Gastrocnemius medialis (tissue), 4 donors: ENCODE data around the gene PAPSS1. TPM values are rescaled to one million over a fixed set of nuclear protein-coding genes. Genes with fewer than 3 reads are reported as not detected.

Source experiments
- ATAC-seq, 2 donors: fragments of 150-250 bp; one replicate each; pipeline ENCODE4 v1.9.1; 2016
- DNase-seq, 2 donors: peaks; one replicate each; pipeline ENCODE4 v3.0.0-alpha.2; 2019
- H3K27ac ChIP-seq, 4 donors: fragments of 200-600 bp; sonication (generic); 1 replicate in 1 of 4; 2 replicates in 3 of 4; pipeline ENCODE4 v1.5.1; 2016 to 2018; ENCODE audit warnings: mild to moderate bottlenecking in 2 of 4, moderate library complexity in 1 of 4
- H3K27me3 ChIP-seq, 3 donors: fragments of 200-600 bp; sonication (generic) in 2 of 3; 1 replicate in 1 of 3; 2 replicates in 2 of 3; pipeline versions ENCODE4 v1.5.1 to v1.6.0; 2016 to 2019; ENCODE audit warnings: mild to moderate bottlenecking in 1 of 3, moderate library complexity in 1 of 3
- H3K36me3 ChIP-seq, 2 donors: fragments of 200-600 bp; sonication (generic) in 1 of 2; one replicate each; pipeline ENCODE4 v1.5.1; 2017 to 2018
- H3K4me1 ChIP-seq, 2 donors: fragments of 200-600 bp; sonication (generic) in 1 of 2; one replicate each; pipeline ENCODE4 v1.5.1; 2016 to 2017; ENCODE audit warnings: mild to moderate bottlenecking in 2 of 2
- H3K4me3 ChIP-seq, 4 donors: fragments of 200-600 bp; sonication (generic) in 3 of 4; 1 replicate in 1 of 4; 2 replicates in 3 of 4; pipeline ENCODE4 v1.5.1; 2016 to 2019; ENCODE audit warnings: mild to moderate bottlenecking in 2 of 4
- H3K9me3 ChIP-seq, 3 donors: fragments of 200-600 bp; sonication (generic) in 2 of 3; 1 replicate in 1 of 3; 2 replicates in 2 of 3; pipeline ENCODE4 v1.5.1; 2016 to 2019
- POLR2A ChIP-seq, 2 donors: fragments of 450-650 bp; IDR thresholded peaks; one replicate each; pipeline ENCODE4 v1.6.1; 2017; ENCODE audit warnings: antibody characterized with exemption in 2 of 2, mild to moderate bottlenecking in 2 of 2, moderate library complexity in 2 of 2
- in situ Hi-C, 4 donors: fragments of 200-750 bp; cut with MboI; loops; one replicate each; pipeline versions ENCODE4 v1.15.0 to v1.8.0; 2017; ENCODE audit warnings: low sequenced_read_pairs in 4 of 4
- intact Hi-C: fragments of 100-400 bp; cut with DNase I; formaldehyde crosslinking; loops from one replicate; pipeline ENCODE4 v1.15.1; 2023; ENCODE audit warnings: low total_unique reads
- total RNA-seq, 4 donors: library from RNA; depleted of rRNA; stranded (reverse); fragments of >200 nt; gene quantifications; one replicate each; pipeline versions ENCODE4 v1.1.0 to v1.2.3, GENCODE V29; 2016
- TF ChIP-seq, protein P1 (sequence below), 5 experiments: fragments of 450-650 bp in 3 of 5; fragments of 200-600 bp in 2 of 5; sonication (generic) in 2 of 5; IDR thresholded peaks in 4 of 5; conservative IDR thresholded peaks in 1 of 5; 1 replicate in 4 of 5; 2 replicates in 1 of 5; pipeline ENCODE4 v1.5.1; 2016 to 2019; ENCODE audit warnings: antibody characterized with exemption in 5 of 5, mild to moderate bottlenecking in 3 of 5, moderate library complexity in 3 of 5

Gene PAPSS1
- total RNA-seq, 4 donors from 2014 or later: 3.7 to 7.0 (median 5.9) TPM

DNA sequence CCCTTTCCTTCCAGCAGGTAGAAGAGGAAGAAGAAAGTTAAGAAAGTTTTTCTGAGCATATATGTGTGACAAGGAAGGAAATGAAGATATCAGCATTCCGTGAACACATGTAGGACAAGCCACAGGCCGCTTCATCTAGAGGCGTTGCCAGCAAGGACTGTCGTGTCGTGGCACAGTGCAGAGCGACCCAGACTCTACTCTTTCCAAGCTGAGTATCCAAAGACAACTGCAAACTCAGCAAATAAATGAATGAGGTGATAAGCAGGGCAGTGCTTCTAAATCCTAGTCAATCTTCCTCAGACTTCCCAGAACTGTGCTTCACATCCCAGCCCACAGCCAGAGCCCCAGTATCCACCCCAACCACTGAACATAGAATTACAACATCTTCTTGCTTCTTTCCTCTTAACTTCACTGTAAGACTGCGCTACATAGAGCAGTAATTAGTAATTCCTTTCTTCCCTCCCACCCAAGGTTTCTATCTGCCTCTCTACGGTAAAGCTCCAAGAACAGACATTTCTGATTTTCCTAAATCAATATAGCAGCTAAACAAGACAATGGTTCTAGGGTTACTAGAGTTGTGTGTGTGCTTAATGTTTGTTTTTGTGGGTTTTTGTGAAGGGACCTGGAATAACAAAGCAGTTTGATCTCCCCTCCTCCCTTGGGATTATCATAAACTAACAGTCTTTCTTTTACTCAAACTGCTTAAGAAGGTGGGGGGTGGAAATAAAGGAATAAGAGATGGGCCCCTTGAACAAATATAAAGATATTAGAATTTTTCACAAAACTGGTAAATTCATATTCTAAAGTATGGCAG, 71.6 kb downstream of the PAPSS1 start:
- no peak overlapping the region for H3K27ac ChIP-seq
- ATAC-seq: no peak
- TF ChIP-seq POLR2A (IDR thresholded peaks at IDR 0.05): no peak
- TF ChIP-seq, protein P1, sequence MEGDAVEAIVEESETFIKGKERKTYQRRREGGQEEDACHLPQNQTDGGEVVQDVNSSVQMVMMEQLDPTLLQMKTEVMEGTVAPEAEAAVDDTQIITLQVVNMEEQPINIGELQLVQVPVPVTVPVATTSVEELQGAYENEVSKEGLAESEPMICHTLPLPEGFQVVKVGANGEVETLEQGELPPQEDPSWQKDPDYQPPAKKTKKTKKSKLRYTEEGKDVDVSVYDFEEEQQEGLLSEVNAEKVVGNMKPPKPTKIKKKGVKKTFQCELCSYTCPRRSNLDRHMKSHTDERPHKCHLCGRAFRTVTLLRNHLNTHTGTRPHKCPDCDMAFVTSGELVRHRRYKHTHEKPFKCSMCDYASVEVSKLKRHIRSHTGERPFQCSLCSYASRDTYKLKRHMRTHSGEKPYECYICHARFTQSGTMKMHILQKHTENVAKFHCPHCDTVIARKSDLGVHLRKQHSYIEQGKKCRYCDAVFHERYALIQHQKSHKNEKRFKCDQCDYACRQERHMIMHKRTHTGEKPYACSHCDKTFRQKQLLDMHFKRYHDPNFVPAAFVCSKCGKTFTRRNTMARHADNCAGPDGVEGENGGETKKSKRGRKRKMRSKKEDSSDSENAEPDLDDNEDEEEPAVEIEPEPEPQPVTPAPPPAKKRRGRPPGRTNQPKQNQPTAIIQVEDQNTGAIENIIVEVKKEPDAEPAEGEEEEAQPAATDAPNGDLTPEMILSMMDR (IDR thresholded peaks at IDR 0.05 in 4 of 5, conservative IDR thresholded peaks at IDR 0.05 in 1 of 5): no peak
- intact Hi-C loops (no loop called here), in situ Hi-C loops (no loop called here)
- peaks cover 0 to 38% of the 10 kb centered on the region in 2 donors for H3K36me3 ChIP-seq
- H3K9me3 ChIP-seq: no peaks in the 10 kb centered on the region
- H3K4me3 ChIP-seq: no peak overlapping the region
- no peak for DNase-seq
- no peaks in the 10 kb centered on the region for H3K4me1 ChIP-seq
- no peaks in the 10 kb centered on the region for H3K27me3 ChIP-seq

DNA sequence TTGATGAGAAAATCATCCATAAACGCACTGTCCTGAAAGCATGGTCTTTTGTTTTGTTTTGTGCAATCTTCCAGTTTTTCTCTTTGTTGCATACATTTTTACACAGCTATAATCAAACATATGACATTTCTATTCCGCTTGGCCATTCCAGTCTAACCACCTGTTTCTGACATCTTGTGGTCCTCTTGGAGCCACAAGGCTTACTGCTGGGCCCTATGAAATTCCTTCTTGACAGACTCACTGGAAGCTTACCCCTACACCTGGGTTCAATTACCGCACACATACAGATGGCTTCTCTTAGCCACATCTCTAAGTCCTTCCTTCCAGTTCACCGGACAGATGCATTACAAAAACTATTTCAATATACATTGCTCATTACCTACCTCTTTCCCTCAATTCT, 72.4 kb downstream of the PAPSS1 start:
- Histone ChIP-seq H3K9me3 (no peaks in the 10 kb centered on the region), H3K4me3 (no peak overlapping the region), H3K4me1 (no peaks in the 10 kb centered on the region), H3K27ac (no peak overlapping the region), H3K36me3 (peaks cover 0 to 33% of the 10 kb centered on the region in 2 donors), H3K27me3 (no peaks in the 10 kb centered on the region)
- DNase-seq (no peak), ATAC-seq (no peak)
- TF ChIP-seq, protein P1 (IDR thresholded peaks at IDR 0.05 in 4 of 5, conservative IDR thresholded peaks at IDR 0.05 in 1 of 5): no peak
- TF ChIP-seq POLR2A (IDR thresholded peaks at IDR 0.05): no peak
- intact Hi-C loops: no loop called here
- in situ Hi-C loops: no loop called here

DNA sequence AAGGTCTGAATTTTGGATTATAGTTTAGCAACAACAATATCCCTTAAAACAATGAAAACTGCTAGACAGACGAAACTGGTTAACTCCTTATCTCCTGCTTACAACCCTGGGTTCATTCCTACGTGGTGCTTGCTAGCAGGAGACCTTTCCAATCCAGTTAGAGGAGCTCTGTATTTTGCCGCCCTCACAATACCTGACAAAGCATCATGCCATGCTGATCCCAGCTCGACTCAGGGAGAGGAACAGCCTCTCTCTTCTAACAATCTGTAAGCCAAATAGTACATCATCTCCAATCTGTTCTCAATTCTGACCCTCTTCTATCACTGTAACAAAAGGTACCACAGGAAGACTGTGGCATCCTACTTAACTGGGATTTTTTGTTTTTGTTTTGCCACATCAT, 74.4 kb downstream of the PAPSS1 start:
- H3K4me1 ChIP-seq: no peaks in the 10 kb centered on the region
- H3K27me3 ChIP-seq: no peaks in the 10 kb centered on the region
- peaks cover 0 to 19% of the 10 kb centered on the region in 2 donors for H3K36me3 ChIP-seq
- H3K4me3 ChIP-seq: no peak overlapping the region
- in situ Hi-C loops (no loop called here), intact Hi-C loops (no loop called here)
- H3K9me3 ChIP-seq: no peaks in the 10 kb centered on the region
- TF ChIP-seq POLR2A (IDR thresholded peaks at IDR 0.05): no peak
- TF ChIP-seq, protein P1 (IDR thresholded peaks at IDR 0.05 in 4 of 5, conservative IDR thresholded peaks at IDR 0.05 in 1 of 5): no peak
- DNase-seq (no peak), ATAC-seq (no peak)
- H3K27ac ChIP-seq: no peak overlapping the region

DNA sequence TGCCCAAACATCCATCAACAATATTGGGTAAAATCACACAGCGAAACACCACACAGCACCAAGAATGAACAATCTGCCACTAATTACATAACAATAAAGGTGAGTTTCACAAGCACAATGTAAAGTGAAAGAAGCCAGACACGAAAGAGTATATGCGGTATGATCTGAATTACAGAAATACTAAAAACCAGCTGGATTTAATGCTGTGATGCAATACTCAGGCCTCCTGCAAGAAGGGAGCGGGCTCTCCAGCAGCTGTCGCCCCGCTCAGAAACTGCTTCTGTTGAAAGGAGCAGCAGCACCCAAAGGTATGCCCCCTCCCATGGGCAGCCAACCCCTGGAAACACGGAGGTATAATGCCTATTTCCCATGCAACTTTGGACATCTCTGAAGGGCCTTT, 77.0 kb downstream of the PAPSS1 start:
- intact Hi-C loops (no loop called here), in situ Hi-C loops (no loop called here)
- H3K27ac ChIP-seq: no peak overlapping the region
- no peaks in the 10 kb centered on the region for H3K9me3 ChIP-seq
- H3K4me3 ChIP-seq: no peak overlapping the region
- no peak for ATAC-seq
- no peak for TF ChIP-seq POLR2A (IDR thresholded peaks at IDR 0.05)
- TF ChIP-seq, protein P1 (IDR thresholded peaks at IDR 0.05 in 4 of 5, conservative IDR thresholded peaks at IDR 0.05 in 1 of 5): no peak
- H3K36me3 ChIP-seq: peaks cover 0 to 19% of the 10 kb centered on the region in 2 donors
- H3K4me1 ChIP-seq: no peaks in the 10 kb centered on the region
- DNase-seq: no peak
- no peaks in the 10 kb centered on the region for H3K27me3 ChIP-seq
